GM19397 (cell line): ENCODE results near the gene PLXNA2.

Experiments
- ATAC-seq: cut with Tn5 transposase; IDR thresholded peaks from one replicate; pipeline ENCODE4 v1.9.1; 2021; ENCODE audit warnings: mild to moderate bottlenecking, moderate library complexity; ENCODE audit not compliant: unreplicated experiment

The PLXNA2 gene

DNA sequence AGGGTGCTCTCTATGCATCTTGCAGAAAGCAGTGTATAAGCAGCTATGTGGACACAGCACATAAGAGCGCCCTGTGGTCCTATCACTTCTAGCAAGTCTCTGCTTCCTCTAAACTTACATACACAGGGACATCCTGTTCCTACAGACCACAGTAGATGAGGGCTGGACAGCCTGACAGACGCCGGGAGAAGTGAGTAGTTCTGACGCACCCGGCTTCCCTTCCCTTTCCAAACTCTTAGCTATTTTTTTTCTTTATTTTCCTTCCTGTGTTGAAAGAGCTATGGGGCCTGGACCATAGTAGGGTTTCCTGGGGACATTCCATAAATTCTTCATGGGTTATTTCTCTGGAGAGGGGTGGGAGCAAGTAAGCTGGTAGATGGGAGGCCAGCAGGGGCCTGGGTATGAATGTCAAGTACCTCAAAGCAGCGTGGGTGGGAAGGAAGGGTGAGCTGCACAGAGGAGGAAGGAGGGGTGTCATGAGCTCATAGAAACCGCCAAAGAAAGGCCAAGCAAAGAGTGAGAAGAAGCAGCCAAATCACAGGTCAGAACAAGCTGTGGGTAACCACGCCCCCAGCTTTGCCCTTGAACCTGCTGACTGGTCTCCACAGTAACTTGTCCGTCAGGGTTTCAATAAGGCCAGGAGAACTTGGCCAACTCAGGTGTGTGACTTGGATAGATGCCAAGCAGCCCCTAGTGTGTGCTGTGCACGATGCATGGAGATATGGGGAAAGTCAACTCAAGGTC lies 36.6 kb downstream of the PLXNA2 start:
- no peak for ATAC-seq

DNA sequence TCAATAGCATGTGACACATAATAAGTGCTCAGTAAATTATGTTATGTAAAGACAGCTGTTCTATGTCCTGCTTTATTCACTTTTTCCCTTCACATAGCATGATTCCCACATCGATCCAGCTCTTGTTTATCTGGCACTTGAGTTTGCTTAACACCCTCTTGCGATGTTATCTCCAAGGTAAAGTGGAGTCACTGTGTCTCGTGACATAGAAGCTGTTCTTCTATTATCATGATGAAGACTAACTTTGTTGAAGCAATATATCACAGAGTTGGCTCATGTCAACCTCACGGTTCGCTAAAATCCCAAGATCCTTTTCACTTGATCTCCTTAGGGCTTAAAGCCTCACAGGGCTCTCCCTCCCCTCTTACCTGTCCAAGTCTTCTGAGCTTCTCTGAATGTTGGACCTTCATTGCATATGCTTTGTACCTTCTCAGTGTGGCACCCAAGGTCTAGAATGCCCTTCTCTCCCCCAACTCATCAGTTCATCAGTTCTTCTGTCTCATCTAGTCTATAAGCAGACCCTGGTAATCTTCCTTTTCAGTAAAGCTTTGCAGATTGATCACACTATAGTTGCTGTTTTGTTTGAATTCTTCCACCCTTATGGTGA lies 38.0 kb downstream of the PLXNA2 start:
- ATAC-seq: no peak

DNA sequence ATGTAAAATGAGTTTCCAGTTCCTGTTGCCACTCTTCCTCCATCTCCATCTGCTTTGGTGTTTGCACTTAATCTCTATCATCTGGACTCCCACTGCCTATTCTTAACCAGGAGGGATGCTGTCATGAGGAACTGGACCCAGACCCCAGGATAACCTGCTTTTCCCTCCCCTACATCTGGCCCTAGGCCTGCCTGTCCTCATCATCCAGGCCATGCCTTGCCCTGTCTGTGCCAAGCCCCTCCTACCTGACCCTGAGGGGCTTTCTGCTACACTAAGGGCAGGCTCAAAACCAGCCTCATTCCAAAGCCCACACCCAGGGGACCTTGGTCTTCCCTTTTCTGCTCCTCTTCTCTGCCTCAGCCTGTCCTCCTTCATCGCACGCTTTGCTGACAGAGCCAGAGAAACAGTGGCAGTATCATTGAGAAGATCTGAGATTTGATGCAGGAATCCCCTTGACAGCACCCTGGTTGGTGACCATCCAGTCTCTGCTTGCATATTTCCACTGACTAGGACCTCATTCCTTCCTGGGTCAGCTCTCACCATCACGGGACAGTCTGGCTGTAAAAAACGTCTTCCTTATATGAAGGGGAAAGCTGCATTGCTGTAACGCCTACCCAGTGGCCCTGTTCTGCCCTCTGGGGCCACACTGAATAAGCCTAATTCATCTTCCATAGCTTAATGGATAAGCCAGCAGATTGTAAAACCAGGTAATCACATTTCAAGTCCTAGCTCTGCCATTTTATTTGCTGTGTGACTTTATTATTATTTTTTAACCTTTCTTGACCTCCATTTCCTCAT lies 38.8 kb downstream of the PLXNA2 start:
- no peak for ATAC-seq

DNA sequence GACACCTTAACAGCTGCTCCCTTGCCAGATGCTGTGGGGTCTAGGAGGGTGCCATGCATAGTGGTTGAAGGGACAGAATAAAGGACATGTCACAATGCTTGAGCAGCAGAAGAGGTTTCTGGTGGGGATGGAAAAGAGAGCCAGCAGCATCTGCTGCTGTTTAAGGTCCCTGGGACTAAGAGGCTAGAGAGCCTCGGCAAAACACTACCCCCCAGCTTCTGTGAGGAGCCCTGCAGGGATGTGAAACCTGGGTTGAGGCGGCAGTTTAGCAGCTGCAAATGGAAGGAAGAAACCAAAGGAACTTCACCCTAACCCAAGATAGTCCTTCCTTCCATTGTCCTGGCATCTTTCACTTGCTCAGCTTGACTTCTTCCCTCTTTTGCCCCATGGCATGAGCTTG lies 39.4 kb downstream of the PLXNA2 start:
- ATAC-seq: no peak

DNA sequence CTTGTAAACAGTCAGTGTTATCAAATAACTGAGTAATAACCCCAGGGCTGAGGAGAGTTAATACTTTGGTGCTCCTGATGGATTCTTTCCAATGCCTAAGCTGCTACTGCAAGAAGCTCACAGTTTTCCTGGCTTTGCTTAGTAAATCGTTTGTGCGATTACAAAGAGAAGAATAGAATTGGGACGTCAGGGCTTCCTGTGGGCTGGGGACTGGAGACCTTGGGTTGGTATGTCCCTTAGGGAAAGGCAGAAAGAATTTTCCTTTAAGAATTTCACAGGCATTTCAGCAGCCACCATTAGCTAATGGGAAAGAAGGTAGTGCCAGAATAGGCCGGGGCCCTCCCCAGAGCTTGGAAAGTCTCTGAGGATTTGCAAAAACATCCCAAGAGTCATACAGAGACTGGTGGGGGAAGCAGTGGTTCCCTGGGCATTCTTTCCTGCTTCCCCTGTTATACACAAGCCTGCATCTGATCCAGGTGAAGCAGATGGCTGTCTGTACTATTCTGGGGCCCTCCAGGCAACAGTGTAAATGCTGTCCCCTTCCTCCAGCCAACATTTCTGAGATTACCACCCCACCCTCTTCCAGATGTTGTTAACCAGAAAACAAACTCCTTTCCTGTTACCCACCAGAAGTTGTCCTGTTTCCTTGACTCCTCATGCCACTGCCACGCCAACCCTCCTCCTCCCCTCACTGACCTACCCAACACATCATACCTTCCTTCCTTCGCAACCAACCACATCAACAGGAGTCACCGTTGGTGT lies 40.2 kb downstream of the PLXNA2 start:
- no peak for ATAC-seq

DNA sequence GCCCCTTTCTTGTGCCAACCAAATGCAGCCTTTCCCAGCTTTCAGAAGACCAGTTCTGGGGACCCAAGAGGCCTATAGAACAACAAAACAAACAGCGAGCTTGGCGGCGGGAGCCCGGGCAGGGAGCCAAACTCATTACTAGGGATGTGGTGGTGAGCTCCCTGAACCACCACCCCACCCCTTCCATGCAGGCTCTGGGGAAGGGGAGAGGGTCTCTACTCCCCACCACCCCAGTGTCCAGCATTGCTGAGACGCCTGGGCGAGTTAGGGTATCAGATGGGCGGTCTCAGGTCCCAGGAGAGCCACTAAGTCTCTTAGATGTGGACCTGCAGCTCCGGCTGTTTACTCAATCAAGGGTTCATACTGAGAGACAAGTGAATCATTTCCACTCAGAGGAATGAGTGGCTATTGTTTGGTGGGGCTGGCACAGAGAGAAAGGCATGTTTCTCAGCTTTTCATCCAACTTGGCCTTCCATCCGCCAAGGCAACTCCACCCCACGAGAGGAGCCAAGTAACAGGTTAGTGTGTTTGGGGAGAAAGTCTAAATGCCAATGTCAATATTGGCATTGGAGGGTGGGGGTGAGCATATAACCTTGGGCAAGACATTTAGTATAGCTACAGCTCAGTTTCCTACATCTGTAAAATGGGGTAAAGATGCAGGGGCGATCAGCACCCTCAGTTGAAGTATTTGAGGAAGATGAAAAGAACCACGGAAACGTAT lies 40.9 kb downstream of the PLXNA2 start:
- no peak for ATAC-seq

DNA sequence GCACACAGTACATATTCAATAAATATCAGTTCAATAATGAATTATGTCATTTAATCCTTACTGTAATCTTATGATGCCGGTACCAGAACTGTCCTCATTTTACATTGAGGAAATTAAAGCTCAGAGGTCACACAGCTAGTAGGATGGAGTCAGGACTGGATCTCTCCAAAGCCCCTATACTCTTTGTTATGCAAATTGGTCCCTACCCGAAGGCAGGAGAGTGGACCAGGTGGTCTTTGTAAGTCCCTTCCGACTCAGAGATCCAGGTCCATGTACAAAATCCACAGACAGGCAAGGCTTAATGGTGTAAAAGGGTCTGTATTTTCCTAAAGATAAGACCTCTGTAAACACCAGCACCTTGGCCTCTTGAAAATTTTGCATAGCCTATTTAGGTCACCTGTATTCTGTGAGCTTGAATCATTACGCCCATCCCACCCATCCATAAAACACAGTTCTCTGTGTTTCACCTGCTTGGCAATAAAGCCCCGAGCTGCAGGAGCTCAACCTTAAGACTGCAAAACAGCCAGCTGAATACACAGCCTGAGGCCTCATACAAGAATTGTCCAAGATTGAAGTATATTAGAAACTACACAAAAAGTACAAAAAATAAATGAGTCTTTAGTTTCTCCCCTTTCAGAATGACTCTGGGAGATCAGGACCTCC lies 41.7 kb downstream of the PLXNA2 start:
- no peak for ATAC-seq

DNA sequence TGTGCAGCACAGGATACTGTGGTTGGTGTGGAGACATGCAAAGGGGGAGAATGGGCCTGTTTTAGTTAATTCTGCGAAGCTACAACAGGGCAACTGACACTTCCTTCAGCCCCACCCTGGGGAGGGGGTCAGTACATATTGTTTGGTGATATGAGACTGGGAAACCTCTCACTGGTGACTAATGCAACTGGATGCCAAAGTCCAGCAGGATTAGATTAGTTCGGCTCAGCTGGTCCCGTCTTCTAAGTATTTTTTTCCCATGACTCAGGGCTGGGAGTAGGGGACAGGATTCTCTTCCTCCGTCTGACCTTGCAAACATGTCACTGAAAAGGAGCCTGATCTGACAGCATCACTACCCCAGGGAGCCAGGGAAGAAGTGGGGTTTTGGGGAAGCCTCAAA lies 43.0 kb downstream of the PLXNA2 start:
- no peak for ATAC-seq

DNA sequence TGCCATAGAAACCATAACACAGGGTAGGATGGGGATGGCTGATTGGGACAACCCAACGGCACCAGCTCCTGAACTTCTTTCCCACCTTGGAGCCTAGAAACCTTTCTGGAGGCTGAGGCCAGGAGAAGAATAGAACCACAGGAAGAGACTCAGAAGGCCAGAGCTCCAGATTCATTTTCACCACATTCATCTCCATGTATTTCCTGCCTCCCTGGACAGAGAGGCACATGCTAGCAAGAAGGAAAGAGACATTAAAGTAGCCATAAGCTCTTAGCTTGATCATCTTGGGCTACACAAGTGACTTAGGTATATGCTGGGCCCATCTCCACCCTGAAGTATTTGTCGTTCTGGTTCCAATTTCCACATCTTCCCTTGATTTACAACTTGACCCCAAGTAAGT lies 44.1 kb downstream of the PLXNA2 start:
- no peak for ATAC-seq

DNA sequence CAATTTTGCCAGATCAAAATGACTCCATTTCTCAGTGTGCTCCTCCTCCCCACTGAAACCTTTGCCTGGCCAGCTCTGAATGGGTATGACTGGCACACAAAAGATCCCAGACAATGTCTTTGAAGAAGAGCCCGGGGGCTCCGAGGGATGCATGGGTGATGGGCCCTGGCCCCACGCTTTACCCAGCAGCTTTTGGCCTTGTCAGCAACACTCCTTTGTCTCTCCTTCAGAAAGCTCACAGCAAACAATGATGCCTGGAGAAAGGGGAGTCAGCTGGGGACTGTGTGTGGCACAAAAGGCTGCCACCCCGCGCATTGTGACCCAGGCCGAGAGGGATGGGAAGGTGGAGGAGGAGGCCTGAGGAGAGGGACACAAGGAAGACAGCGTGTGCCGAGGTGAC lies 45.9 kb downstream of the PLXNA2 start:
- ATAC-seq: no peak

DNA sequence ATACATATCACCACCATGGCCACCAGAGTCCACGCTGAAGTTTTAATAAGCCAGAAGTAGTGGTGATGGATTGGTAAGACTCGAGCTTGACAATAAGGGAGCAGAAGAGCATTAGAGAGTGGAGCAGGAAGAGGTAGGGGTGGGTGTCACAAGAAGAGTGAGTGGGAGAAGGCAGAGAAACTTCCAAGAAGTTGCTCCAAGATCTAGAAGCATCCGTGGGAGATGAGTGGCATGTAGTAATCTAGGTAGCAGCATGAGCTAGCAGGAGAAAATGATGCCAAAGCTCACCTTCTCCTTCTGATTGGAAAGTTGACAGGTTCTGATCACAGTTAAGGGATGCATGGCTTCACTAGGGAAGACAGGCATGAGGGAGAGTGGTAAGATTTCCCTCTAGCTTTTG lies 49.2 kb downstream of the PLXNA2 start:
- no peak for ATAC-seq

DNA sequence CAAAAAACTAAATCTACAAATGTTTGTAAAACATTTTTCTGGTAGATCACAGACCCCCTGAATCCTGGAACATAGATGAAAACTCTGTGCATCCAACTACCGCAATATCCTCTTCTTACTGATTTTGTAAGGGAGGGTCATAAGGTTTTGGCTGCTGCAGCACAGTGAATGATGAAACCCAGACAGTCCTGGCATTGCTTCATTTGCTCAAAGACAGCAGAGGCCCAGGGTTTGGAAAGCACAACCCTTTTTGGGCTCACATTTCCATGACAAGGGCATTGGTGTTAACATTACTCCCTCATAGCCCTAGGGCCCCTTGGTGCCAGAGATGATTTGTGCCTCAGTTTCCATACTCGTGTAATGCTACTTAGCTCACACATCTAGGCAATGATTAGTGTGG lies 51.2 kb downstream of the PLXNA2 start:
- ATAC-seq: no peak

DNA sequence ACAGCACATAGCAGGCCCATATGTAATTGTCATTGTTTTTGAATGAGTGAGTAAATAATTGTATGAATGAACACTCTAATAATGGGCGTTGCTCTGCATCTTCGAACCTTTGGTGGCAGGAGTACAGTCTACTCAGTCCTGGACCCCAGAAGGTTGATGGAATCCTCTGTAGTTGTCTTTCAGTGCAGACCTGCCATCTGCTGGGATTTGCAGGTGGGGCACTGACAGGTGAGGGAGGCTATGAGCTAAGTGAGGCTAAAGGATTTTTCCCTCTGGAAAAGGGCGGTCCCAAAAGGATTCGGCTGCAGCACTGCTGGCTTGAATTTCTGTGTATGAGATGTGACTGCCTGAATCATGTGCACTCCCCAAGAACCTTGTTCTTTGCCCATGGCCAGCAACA lies 53.4 kb downstream of the PLXNA2 start:
- ATAC-seq: no peak

DNA sequence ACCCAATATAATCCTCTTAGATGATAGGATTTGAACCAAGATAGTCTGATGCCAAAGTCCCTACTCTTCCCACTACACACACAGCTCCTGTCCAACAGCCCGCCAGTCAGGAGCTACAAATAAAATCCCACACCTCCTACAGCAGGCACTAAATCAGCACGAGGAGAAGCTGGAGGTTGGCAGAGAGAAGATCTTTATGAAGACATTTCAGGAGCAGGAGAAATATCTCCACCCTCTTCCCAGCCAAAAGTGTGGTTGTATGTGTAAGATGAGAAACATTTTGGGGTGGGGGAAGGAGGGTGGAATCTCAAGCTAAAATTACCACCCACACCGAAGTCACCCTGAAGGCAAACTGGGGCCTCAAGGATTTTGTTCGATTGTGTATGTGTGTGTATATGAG lies 54.5 kb downstream of the PLXNA2 start:
- ATAC-seq: no peak

DNA sequence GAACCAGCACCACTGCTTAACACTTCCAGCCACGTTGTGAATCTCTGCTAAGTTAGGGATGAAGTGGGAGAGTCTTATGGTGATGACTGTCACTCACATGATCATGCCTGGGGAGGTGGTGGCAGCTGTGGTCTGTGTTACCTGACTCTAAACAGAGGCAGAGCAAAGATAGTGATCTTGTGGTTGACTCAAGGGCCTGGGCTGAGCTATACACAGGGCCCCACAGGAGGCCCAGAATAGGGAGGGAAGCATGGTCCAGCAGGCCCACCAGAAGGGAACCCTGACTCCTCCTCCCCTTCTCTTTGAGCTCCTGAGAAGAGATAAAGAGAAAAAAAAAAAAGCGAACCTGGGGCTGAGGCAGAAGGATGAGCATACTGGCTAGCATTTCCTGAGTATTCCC lies 55.0 kb downstream of the PLXNA2 start:
- peak; percentile 68 for ATAC-seq

DNA sequence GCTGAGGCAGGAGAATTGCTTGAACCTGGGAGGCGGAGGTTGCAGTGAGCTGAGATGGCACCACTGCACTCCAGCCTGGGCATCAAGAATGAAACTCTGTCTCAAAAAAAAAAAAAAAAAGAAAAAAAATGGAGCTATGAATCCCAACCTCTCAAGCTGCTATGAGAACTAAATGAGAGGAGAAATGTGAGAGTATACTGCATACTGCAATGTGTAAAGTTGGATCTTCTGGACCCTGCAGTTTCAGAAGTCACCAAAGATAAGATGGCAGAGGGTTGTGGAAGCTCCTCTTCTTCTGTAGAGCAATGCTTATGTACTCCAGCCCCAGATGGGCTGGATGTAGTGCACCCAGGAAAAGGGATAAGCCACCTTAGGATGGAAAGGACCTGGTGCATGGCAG lies 55.6 kb downstream of the PLXNA2 start:
- no peak for ATAC-seq

DNA sequence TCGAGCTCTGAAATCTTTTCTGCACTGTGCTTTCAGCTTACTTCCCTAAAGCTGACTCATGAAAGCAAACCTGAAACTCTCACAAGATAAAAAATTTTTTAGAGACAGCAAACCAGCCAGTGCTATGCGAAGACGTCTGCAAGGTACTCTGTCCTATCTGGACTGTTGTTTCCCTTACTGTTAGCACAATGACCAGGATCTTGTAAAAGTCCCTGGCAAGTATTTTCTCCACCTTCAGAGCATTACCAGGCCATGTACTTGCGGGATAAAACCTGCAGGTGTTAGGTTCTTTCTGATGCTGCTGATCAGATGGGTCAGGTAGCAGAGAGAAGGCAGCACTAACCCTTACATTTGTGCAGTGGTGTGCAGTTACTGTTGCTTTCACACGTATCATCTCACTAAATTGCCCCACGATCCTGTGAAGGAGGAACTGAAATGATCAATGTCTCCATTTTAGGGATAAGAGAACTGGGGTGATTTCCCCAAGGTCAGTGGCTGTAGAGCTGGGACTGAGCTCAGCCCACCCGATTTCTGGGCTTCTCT lies 56.6 kb downstream of the PLXNA2 start:
- ATAC-seq: peak; percentile 47

DNA sequence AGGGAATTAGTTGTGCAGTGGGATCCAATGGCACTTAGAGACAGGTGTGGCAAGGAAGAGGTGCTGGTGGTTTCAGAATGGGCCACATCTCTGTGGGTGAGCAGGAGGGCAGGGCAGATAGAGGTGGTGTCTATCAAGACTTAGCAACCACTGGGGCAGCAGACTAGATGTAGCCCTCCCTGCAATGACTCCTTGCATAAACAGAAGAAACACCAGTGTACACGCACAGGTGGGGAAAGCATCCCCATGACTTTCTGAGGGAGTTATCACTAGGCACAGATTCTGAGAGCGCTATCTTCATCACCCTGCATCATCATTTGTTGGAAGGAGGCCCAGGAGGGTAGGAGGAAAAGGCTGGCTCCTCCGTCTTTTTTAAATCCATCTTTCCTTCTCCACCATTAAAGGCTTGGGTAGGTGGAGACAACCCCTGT lies 58.4 kb downstream of the PLXNA2 start:
- no peak for ATAC-seq

DNA sequence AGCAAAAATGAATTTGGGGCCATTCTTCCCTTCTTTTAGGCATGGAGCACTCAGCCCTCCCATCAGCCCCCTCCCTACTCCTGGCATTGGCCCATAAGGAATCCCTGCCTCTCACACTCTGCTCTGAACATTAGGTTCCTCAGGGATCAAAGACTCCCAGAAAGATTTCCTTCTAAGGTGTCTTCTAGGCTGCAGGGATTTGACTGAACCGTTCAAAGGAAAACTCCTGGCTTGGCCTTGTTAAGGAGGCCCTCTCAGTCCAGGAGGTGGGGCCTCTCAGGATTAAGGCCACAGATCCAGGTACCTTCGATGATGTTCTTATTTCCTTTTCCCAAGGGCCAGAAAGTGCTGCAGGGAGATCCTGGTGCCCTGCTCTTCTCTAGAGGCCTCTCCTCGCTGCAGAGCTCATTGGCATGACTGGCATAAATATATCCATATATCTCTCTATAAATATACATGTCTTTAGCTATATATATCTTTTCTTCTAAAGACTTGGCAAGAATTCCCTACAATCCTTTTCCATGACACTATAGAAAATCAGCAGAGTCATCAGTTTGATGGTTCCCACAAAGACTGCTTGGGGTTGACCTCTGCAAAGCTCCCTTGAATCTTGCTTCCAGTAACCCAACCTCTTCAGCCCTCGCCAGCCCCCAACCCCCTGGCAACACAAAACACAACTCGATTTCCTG lies 59.1 kb downstream of the PLXNA2 start:
- ATAC-seq: no peak
